GM10248 (cell line): ENCODE data around the gene EVL.

ENCODE experiments used
- CTCF ChIA-PET: fragments of 300-600 bp; sonication (Branson Sonifier 250); formaldehyde crosslinking; extraction: SDS; loops from one replicate; lab custom pipeline; 2021; ENCODE audit warnings: antibody characterized with exemption; lab: Yijun Ruan, JAX
- POLR2A ChIA-PET: fragments of 350-650 bp; sonication (Branson Sonifier 250); formaldehyde crosslinking; extraction: SDS; loops from one replicate; lab custom pipeline; 2020; ENCODE audit warnings: antibody characterized with exemption; lab: Yijun Ruan, JAX
- DNase-seq: peaks from one replicate; pipeline ENCODE4 v3.0.0; 2012; ENCODE audit errors: extremely low spot score
- CTCF ChIP-seq: IDR thresholded peaks from 2 replicates; pipeline ENCODE4 v1.5.1; 2012; ENCODE audit warnings: mild to moderate bottlenecking, low read depth; ENCODE audit errors: extremely low read depth, missing control alignments, control extremely low read depth

The EVL gene

GRCh38 chr14:100047600-100047999, 17.6 kb upstream of the EVL start:
- POLR2A ChIA-PET, result no interaction called here
- CTCF ChIA-PET, result interaction anchor here (1.2 kb wide), 1 partner anchor 145 kb away, joined by 3 read pairs; no protein-coding TSS in a partner anchor
- no peak for TF ChIP-seq CTCF
- no peak for DNase-seq

- DNase-seq, result no peak
- ChIA-PET POLR2A (no interaction called here), CTCF (interaction anchor here (0.9 to 1.6 kb wide), 4 partner anchors 9 to 23 kb away, joined by 3 read pairs; no protein-coding TSS in a partner anchor)
- TF ChIP-seq CTCF, result no peak
Observed at GRCh38 chr14:100048786-100049185, 16.4 kb upstream of the EVL start.

GRCh38 chr14:100049220-100049619, 16.0 kb upstream of the EVL start:
- no peak for TF ChIP-seq CTCF
- no peak for DNase-seq
- POLR2A ChIA-PET, result no interaction called here
- CTCF ChIA-PET, result interaction anchor here (0.9 to 1.6 kb wide), 4 partner anchors 9 to 23 kb away, joined by 3 read pairs; no protein-coding TSS in a partner anchor

- DNase-seq, result no peak
- CTCF ChIA-PET, result interaction anchor here (1.0 to 4.1 kb wide), 5 partner anchors 11 to 69 kb away, joined by 3 to 10 read pairs (median 6); no protein-coding TSS in a partner anchor
- TF ChIP-seq CTCF, result no peak
- POLR2A ChIA-PET, result interaction anchor here (1.1 kb wide), 1 partner anchor 16 kb away, joined by 3 read pairs; no protein-coding TSS in a partner anchor
Observed at GRCh38 chr14:100051103-100051502, 14.1 kb upstream of the EVL start.

GRCh38 chr14:100051543-100051942, 13.7 kb upstream of the EVL start:
- ChIA-PET CTCF (interaction anchor here (0.9 to 4.1 kb wide), 3 partner anchors 10 to 69 kb away, joined by 3 to 10 read pairs (median 3); no protein-coding TSS in a partner anchor), POLR2A (no interaction called here)
- TF ChIP-seq CTCF, result no peak
- DNase-seq, result no peak

GRCh38 chr14:100052819-100053218, 12.4 kb upstream of the EVL start:
- no peak for DNase-seq
- POLR2A ChIA-PET, result no interaction called here
- no peak for TF ChIP-seq CTCF
- CTCF ChIA-PET, result interaction anchor here (1.0 to 7.2 kb wide), 7 partner anchors 8 to 141 kb away, joined by 3 to 70 read pairs (median 6); partner anchors contain the start of gene EVL
